ENCODE measurements around the gene MPL. TPM values are rescaled to one million over a fixed set of nuclear protein-coding genes. Genes with fewer than 3 reads are reported as not detected.

Gene MPL
- total RNA-seq, 1 experiment from 2014 or later, result not detected

DNA sequence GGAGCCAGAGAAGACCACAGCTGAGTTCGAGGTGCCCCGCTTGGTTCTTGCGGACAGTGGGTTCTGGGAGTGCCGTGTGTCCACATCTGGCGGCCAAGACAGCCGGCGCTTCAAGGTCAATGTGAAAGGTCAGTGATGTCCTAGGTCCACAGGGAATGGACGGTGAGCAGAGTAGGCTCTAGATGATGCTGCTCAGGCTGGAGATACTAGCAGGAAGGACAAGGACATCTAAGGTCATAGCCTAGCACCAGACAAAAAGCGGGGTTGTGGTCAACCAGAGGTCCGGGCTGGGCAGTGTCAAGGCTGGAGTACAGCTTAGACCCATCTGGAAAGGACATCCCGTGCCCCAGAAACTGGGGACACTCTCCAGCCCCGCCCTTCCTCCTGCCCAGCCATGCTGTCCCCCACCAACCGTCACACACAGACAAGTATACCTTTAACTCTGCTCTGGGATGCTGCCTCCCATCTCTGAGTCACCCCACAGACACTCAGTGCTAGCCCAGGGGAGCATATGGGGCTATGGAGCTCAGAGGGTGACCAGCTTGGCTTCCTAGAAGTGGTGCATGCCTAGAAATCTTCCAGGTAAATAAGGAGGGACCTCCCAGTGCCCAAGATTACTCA is 28.1 kb upstream of the MPL start (continued):
- TF ChIP-seq, protein P1, sequence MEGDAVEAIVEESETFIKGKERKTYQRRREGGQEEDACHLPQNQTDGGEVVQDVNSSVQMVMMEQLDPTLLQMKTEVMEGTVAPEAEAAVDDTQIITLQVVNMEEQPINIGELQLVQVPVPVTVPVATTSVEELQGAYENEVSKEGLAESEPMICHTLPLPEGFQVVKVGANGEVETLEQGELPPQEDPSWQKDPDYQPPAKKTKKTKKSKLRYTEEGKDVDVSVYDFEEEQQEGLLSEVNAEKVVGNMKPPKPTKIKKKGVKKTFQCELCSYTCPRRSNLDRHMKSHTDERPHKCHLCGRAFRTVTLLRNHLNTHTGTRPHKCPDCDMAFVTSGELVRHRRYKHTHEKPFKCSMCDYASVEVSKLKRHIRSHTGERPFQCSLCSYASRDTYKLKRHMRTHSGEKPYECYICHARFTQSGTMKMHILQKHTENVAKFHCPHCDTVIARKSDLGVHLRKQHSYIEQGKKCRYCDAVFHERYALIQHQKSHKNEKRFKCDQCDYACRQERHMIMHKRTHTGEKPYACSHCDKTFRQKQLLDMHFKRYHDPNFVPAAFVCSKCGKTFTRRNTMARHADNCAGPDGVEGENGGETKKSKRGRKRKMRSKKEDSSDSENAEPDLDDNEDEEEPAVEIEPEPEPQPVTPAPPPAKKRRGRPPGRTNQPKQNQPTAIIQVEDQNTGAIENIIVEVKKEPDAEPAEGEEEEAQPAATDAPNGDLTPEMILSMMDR (IDR thresholded peaks at IDR 0.05 in 2 of 3, conservative IDR thresholded peaks at IDR 0.05 in 1 of 3; ENCODE audit: borderline replicate concordance in 1 of 3, insufficient read depth in 1 of 3, low read depth in 2 of 3, low read length in 2 of 3), result no peak
- no peak for TF ChIP-seq ZNF274 (IDR thresholded peaks at IDR 0.05; ENCODE audit: low read depth, low read length)

GRCh38 chr1:43311521-43311920 is 26.1 kb upstream of the MPL start:
- no peak for TF ChIP-seq POLR2A (IDR thresholded peaks at IDR 0.05; ENCODE audit: borderline replicate concordance, extremely low read depth, insufficient read depth, insufficient read length)
- TF ChIP-seq RAD21 (IDR thresholded peaks at IDR 0.05; ENCODE audit: low read depth), result no peak
- TF ChIP-seq SIN3A (IDR thresholded peaks at IDR 0.05; ENCODE audit: low read depth), result no peak
- no peak for TF ChIP-seq YY1 (IDR thresholded peaks at IDR 0.05; ENCODE audit: extremely low read depth, insufficient replicate concordance, low read depth, low read length)
- no peak for TF ChIP-seq FOSL1 (IDR thresholded peaks at IDR 0.05; ENCODE audit: low read depth)
- no peak for TF ChIP-seq ZNF274 (IDR thresholded peaks at IDR 0.05; ENCODE audit: low read depth, low read length)
- CTCF ChIA-PET, result no interaction called here
- Histone ChIP-seq H3K4me2 (ENCODE audit: low read length) (no peak overlapping the region), H3K4me3 (replicated peaks in 1 of 2; ENCODE audit: low read depth in 1 of 2, low read length in 2 of 2) (no peak overlapping the region), H3K27me3 (ENCODE audit: insufficient read depth, low read length) (no peaks in the 10 kb centered on the region), H2AFZ (ENCODE audit: low read depth, low read length, poor library complexity, severe bottlenecking) (no peak overlapping the region), H3K27ac (ENCODE audit: low read depth, low read length) (no peak overlapping the region), H3K79me2 (ENCODE audit: insufficient read depth, low read length) (no peaks in the 10 kb centered on the region), H3K36me3 (ENCODE audit: control insufficient read depth in 1 of 2, insufficient read depth in 2 of 2, low read length in 2 of 2) (no peaks in the 10 kb centered on the region), H3K4me1 (ENCODE audit: control insufficient read depth in 1 of 2, insufficient read depth in 2 of 2, low read length in 2 of 2) (no peaks in the 10 kb centered on the region), H3K9me2 (ENCODE audit: insufficient read depth) (no peaks in the 10 kb centered on the region), H3K9ac (ENCODE audit: low read length) (no peak overlapping the region), H3K9me3 (ENCODE audit: control insufficient read depth in 1 of 2, insufficient read depth in 1 of 2, low read depth in 1 of 2, low read length in 2 of 2) (no peaks in the 10 kb centered on the region), H4K20me1 (ENCODE audit: insufficient read depth) (no peaks in the 10 kb centered on the region)
- DNase-seq (ENCODE audit: low read depth, low spot score) (no peak), ATAC-seq (no peak)
- RAD21 ChIA-PET (ENCODE audit: low non-redundant PET in 1 of 2, low total read pairs in 2 of 2, uncharacterized antibody in 2 of 2, unreplicated experiment in 2 of 2), result no interaction called here
- intact Hi-C loops (cut with micrococcal nuclease), result no loop called here
- POLR2A ChIA-PET, result no interaction called here
- BruUV-seq (replicated peaks), result no TSS peak
